H54 (cell line): ENCODE measurements around the gene NLRP6.

Source experiments
- DNase-seq: peaks from one replicate; pipeline ENCODE4 v3.0.0; 2011; ENCODE audit warnings: low spot score, mixed read lengths; ENCODE audit not compliant: insufficient read length
- FAIRE-seq: peaks from 3 replicates; lab custom pipeline; 2011; peaks lifted over from hg19 to GRCh38; lab: Jason Lieb, UNC
- POLR2A ChIP-seq: IDR thresholded peaks from 2 replicates; pipeline ENCODE4 v1.6.1; 2011; ENCODE audit warnings: low read depth, mild to moderate bottlenecking, low read length

The NLRP6 gene

GRCh38 chr11:289712-290620 is 11.8 kb downstream of the NLRP6 start:
- DNase-seq (no peak), FAIRE-seq (no peak)

DNA sequence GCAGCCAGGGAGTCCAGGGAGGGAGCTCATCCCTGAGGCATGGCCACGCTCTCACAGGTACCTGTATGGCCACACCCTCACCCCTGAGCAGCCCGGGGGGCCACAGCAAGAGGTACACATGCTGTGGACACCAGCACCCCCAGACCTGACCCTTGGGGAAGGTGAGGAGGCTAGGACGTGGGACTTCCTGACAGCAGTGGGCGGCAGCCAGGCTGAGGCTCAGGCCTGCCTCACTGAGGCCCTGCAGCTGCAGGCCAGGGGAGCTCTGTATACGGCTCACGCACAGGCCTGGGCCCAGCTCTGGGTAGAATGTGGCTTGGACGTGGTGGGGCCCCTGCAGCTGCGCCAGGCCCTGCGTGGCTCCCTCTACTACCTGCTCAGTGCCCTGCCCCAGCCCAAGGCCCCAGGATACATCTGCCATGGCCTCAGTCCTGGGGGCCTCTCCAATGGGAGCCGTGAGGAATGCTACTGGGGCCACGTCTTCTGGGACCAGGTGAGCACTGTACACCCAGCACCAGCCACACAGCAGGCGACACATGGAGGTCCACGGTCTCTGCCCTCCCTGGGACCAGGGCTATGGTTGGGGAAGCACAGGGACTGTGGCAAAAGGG is 12.5 kb downstream of the NLRP6 start:
- DNase-seq (no peak), FAIRE-seq (no peak)
- TF ChIP-seq POLR2A: no peak

More at GRCh38 chr11:289712-290620, 11.8 kb downstream of the NLRP6 start:
- TF ChIP-seq POLR2A: no peak

GRCh38 chr11:291281-292210 is 13.3 kb downstream of the NLRP6 start:
- no peak for TF ChIP-seq POLR2A
- FAIRE-seq (no peak), DNase-seq (no peak)

DNA sequence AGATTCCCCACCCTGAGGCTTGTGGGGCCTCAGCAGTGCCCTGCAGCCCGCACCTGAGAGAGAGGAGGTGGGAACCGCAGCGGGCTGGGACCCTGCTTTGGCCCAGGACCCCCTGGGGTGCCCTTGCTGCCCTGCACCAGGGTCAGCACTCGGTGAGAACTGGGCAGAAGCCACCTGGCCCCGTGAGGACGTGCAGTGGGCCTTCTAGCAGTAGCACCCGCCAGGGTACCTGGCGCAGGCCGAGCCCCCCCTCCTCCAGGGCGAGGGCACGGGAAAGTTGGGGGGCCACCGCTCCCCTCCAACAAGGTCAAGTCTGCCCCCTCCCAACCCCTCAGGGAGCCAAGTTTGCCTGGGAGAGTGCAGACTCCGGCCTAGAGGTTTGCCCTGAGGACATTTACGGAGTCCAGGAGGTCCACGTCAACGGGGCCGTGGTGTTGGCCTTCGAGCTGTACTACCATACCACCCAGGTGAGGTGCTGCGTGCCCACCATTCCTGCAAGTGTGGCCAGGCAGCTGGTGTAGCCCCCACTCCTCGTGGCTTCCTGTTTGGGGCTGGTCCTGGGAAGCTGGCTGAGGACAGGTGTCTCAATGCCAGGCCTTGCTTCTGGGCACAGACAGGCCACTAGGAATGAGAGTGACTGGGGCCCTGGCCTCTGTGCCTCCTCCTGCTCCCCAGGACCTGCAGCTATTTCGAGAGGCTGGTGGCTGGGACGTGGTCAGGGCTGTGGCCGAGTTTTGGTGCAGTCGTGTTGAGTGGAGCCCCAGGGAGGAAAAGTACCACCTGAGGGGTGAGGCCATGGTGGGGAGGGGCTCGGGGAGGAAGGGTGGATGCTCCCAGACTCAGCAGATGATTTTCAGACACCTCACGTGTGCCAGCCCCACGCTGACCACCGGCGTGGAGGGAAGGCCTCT is 14.3 kb downstream of the NLRP6 start:
- TF ChIP-seq POLR2A: no peak
- FAIRE-seq (no peak), DNase-seq (no peak)

DNA sequence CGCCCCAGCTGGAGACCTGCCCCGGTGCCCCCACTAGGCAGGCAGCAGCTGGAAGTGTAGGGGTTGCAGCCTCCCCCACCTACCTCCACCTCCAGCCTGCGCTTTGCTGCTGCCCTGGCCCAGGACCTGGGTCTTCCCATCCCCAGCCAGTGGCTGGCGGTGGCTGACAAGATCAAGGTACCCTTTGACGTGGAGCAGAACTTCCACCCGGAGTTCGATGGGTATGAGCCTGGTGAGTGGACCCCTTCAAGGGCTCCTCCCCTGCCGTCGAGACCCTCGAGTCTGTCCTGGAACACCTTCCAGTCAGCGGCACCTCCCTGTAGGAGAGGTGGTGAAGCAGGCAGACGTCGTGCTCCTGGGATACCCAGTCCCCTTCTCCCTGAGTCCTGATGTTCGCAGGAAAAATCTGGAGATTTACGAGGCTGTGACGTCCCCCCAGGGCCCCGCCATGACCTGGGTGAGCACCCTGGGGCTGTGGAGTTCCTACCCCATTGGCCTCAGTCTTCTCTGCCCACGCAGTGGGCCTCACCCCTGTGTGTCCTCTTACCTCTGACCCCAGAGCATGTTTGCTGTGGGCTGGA is 15.2 kb downstream of the NLRP6 start:
- no peak for TF ChIP-seq POLR2A
- no peak for DNase-seq
- no peak for FAIRE-seq

DNA sequence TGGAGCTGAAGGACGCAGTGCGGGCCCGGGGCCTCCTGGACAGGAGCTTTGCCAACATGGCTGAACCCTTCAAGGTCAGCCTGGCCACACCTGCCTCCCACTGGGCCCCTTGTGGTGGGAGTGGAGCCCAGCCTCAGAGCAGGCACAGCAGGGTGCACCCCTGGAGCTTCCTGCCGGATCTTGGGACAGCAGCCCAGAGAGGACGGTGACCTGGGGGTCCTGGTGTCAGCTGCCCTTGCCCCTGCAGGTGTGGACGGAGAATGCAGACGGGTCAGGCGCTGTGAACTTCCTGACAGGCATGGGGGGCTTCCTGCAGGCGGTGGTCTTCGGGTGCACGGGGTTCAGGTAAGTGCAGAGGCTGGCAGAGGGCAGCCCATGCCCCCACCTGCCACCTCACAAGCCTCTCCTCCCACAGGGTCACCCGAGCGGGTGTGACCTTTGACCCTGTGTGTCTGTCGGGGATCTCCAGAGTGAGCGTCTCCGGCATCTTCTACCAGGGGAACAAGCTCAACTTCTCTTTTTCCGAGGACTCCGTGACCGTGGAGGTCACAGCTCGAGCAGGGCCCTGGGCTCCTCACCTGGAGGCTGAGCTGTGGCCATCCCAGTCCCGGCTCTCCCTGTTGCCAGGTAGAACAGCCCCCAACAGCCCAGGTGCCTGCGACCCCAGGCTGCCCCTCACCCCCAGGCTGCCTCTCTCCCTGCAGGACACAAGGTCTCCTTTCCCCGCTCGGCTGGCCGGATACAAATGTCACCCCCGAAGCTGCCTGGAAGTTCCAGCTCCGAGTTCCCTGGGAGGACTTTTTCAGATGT is 15.8 kb downstream of the NLRP6 start:
- FAIRE-seq (no peak), DNase-seq (no peak)
- TF ChIP-seq POLR2A: no peak

DNA sequence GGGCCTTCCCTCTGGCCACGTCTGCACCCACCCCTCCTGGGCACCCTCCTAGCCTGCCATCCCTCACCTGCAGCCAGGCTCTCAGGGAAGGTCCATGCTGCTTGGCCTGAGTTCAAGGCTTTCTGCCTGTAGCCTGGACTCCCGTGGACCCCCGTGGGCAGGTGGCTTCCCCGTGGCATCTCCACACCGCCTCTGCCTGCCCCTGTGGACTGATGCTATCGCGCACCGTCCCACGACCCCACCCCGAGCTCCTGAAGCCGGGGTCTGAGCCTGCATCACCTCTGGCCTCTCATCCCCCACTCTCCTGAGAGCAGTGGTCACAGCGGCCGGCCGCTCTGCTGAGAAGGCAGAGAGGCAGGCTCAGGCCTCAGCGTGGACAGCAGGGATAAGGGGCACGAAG is 16.6 kb downstream of the NLRP6 start:
- DNase-seq (no peak), FAIRE-seq (no peak)
- no peak for TF ChIP-seq POLR2A

DNA sequence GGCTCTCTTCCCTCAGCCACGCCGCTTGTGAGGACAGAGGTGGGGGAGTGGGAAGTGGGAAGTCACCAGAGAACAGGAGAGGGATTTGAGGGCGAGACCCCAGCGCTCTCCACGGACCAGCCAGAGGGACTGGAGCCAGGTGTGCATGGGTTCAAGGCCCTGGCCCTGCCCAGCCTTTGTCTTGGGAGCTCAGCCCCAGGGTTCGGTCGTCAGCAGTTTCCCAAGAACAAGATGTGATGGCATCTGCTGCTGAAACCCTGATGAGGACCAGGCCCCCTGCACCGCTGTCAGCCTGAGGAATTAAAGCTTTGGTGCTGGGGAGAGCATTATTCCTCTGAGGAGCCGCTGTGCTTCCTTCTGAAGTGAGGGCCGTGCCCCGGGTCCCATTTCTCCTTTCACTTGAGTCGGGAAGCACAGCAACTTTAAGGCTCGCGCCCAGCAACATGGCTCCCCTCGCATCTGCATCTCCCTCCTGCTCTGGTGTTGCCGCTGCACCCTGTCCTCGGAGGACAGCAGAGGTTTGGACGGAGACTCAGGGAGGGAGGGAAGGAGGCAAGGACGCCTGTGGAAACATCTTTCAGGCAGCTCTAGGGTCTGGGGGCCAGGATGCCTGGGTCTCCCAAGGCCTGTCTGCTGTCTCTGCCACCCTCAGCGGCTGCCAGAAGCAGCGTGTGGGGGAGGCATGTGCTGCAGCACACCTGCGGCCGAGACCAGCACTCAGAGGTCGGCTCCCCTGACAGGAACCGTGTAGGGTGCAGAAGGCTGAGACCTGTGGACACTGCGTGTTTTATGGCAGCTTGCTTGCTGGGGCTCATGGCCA is 17.4 kb downstream of the NLRP6 start:
- TF ChIP-seq POLR2A: no peak
- FAIRE-seq (no peak), DNase-seq (no peak)

- DNase-seq (no peak), FAIRE-seq (no peak)
- TF ChIP-seq POLR2A: no peak
These were observed 18.2 kb downstream of the NLRP6 start for GRCh38 chr11:296171-297050.

DNA sequence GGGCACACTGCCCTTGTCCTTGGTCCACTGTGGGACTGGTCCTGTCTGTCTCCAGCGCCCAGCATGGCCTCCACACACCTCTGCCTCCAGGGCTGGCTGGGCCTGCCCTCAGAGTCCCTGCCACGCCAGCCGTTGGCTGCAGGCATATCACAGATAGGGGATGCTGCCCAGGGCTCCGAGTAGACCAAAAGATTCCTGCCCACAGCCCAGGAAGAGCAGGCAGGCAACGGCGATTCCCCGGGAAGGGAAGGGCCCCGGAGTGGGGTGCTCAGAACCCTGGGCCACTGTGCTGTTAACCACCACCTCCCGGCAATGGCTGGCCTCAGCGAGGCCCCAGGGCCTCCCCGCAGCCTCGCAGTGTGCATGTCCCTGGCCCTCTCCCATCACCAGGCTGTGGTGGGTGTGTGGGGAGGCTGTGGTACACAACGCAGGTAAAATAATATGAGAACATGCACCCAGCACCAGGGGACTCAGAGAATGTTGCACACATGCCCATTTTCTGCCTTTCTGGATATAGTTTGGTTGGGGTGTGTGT is 18.9 kb downstream of the NLRP6 start:
- FAIRE-seq (no peak), DNase-seq (no peak)
- 0 out of 2 replicates have a peak, but pooled peaks have one; percentile 5 for TF ChIP-seq POLR2A
